HCT116 (cell line): ENCODE measurements around the gene SP110. TPM values are rescaled to one million over a fixed set of nuclear protein-coding genes. Genes with fewer than 3 reads are reported as not detected.

ENCODE experiments used
- ATAC-seq: fragments of 200-7000 bp; cut with Tn5 transposase; 2 replicates; pipeline ENCODE4 v1.9.1; 2020; ENCODE audit warnings: mild to moderate bottlenecking, moderate library complexity
- BruUV-seq: library from RNA; stranded (reverse); fragments of 400-500 nt; replicated peaks from 2 replicates; lab custom pipeline; 2021; lab: Mats Ljungman, UMichigan
- CTCF ChIA-PET: fragments of 300-600 bp; sonication (Branson Sonifier 250); formaldehyde crosslinking; loops from one replicate; lab custom pipeline; 2021; ENCODE audit warnings: antibody characterized with exemption; lab: Charles Lee
- POLR2A ChIA-PET: fragments of 300-600, 350-600 bp; sonication (Branson Sonifier 250); formaldehyde crosslinking; loops from one replicate; lab custom pipeline; 2021; ENCODE audit warnings: antibody characterized with exemption; lab: Charles Lee
- RAD21 ChIA-PET, 2 experiments: fragments of 300-600 bp; sonication (Branson Sonifier 250); formaldehyde crosslinking; loops; one replicate each; lab custom pipeline; 2023; ENCODE audit warnings: low total read pairs in 2 of 2; ENCODE audit not compliant: uncharacterized antibody in 2 of 2, unreplicated experiment in 2 of 2, low non-redundant PET in 1 of 2; lab: Charles Lee
- DNase-seq: peaks from one replicate; pipeline ENCODE4 v3.0.0-alpha.2; 2010; ENCODE audit warnings: low read depth, low spot score
- H2AFZ ChIP-seq: fragments of 200-600 bp; shearing (Covaris generic), sonication (generic); 2 replicates; pipeline ENCODE4 v1.6.1; 2017; ENCODE audit warnings: low read depth, mixed run types, mixed read lengths, antibody characterized with exemption, low read length; ENCODE audit not compliant: poor library complexity, severe bottlenecking
- H3K27ac ChIP-seq: 2 replicates; pipeline ENCODE4 v1.5.1; 2012; ENCODE audit warnings: low read depth, low read length
- H3K27me3 ChIP-seq: fragments of 200-600 bp; sonication (generic); 2 replicates; pipeline ENCODE4 v1.6.1; 2016; ENCODE audit warnings: mixed run types, low read length, mixed read lengths; ENCODE audit not compliant: insufficient read depth
- H3K36me3 ChIP-seq, 2 experiments: fragments of 200-500 bp in 1 of 2; fragments of 200-600 bp in 1 of 2; sonication (Bioruptor generic) in 1 of 2; sonication (generic) in 1 of 2; 2 replicates each; pipeline versions ENCODE4 v1.5.1 to v1.6.1; 2014 to 2016; ENCODE audit warnings: low read length in 2 of 2, inconsistent platforms in 1 of 2, mixed read lengths in 1 of 2, mixed run types in 1 of 2; ENCODE audit not compliant: insufficient read depth in 2 of 2, control insufficient read depth in 1 of 2
- H3K4me1 ChIP-seq, 2 experiments: fragments of 200-600 bp in 1 of 2; sonication (generic) in 1 of 2; 2 replicates each; pipeline versions ENCODE4 v1.5.1 to v1.6.1; 2012 to 2017; ENCODE audit warnings: low read length in 2 of 2, inconsistent platforms in 1 of 2, mild to moderate bottlenecking in 1 of 2, mixed read lengths in 1 of 2, mixed run types in 1 of 2, moderate library complexity in 1 of 2; ENCODE audit not compliant: insufficient read depth in 2 of 2, control insufficient read depth in 1 of 2
- H3K4me2 ChIP-seq: fragments of 200-600 bp; sonication (generic); 2 replicates; pipeline ENCODE4 v1.6.1; 2017; ENCODE audit warnings: mixed run types, low read length, mixed read lengths
- H3K4me3 ChIP-seq, 2 experiments: fragments of 200-600 bp in 1 of 2; sonication (generic) in 1 of 2; replicated peaks in 1 of 2; 2 replicates each; pipeline ENCODE4 v1.5.1; 2011 to 2016; ENCODE audit warnings: low read length in 2 of 2, control low read depth in 1 of 2, low read depth in 1 of 2, mild to moderate bottlenecking in 1 of 2, mixed read lengths in 1 of 2, mixed run types in 1 of 2
- H3K79me2 ChIP-seq: fragments of 200-600 bp; sonication (generic); 2 replicates; pipeline ENCODE4 v1.6.1; 2017; ENCODE audit warnings: mild to moderate bottlenecking, mixed run types, low read length, moderate library complexity, mixed read lengths; ENCODE audit not compliant: insufficient read depth
- H3K9ac ChIP-seq: fragments of 200-600 bp; sonication (generic); 2 replicates; pipeline ENCODE4 v1.6.1; 2016; ENCODE audit warnings: low read length, mixed read lengths
- H3K9me2 ChIP-seq: fragments of 200-600 bp; sonication (generic), shearing (Covaris generic); 2 replicates; pipeline ENCODE4 v1.6.1; 2017; ENCODE audit warnings: mixed run types, mild to moderate bottlenecking, moderate library complexity; ENCODE audit not compliant: insufficient read depth
- H3K9me3 ChIP-seq, 2 experiments: fragments of 200-500 bp in 1 of 2; fragments of 200-600 bp in 1 of 2; sonication (Bioruptor generic) in 1 of 2; sonication (generic) in 1 of 2; 2 replicates each; pipeline ENCODE4 v1.6.1; 2014 to 2017; ENCODE audit warnings: low read length in 2 of 2, mixed read lengths in 2 of 2, inconsistent platforms in 1 of 2, low read depth in 1 of 2, mild to moderate bottlenecking in 1 of 2, mixed run types in 1 of 2, moderate library complexity in 1 of 2; ENCODE audit not compliant: control insufficient read depth in 1 of 2, insufficient read depth in 1 of 2
- H4K20me1 ChIP-seq: fragments of 200-600 bp; sonication (generic), shearing (Covaris generic); 2 replicates; pipeline ENCODE4 v1.6.1; 2017; ENCODE audit warnings: mixed run types, mild to moderate bottlenecking, moderate library complexity; ENCODE audit not compliant: insufficient read depth
- EGR1 ChIP-seq: IDR thresholded peaks from 2 replicates; pipeline ENCODE4 v1.6.1; 2012; ENCODE audit warnings: low read depth
- EZH2phosphoT487 ChIP-seq: fragments of 200-600 bp; IDR thresholded peaks from 2 replicates; pipeline ENCODE4 v1.6.1; 2018; ENCODE audit warnings: antibody characterized with exemption, borderline replicate concordance
- MAX ChIP-seq: IDR thresholded peaks from 2 replicates; pipeline ENCODE4 v1.6.1; 2012
- POLR2A ChIP-seq: IDR thresholded peaks from 2 replicates; pipeline ENCODE4 v1.7.0; 2011; ENCODE audit warnings: borderline replicate concordance; ENCODE audit not compliant: insufficient read depth, insufficient read length; ENCODE audit errors: extremely low read depth
- POLR2AphosphoS5 ChIP-seq: IDR thresholded peaks from 2 replicates; pipeline ENCODE4 v1.6.1; 2011; ENCODE audit warnings: mild to moderate bottlenecking, low read depth, low read length, moderate library complexity
- SIN3A ChIP-seq: IDR thresholded peaks from 2 replicates; pipeline ENCODE4 v1.6.1; 2012; ENCODE audit warnings: low read depth
- SP1 ChIP-seq: IDR thresholded peaks from 2 replicates; pipeline ENCODE4 v1.6.1; 2012; ENCODE audit warnings: low read depth
- SRF ChIP-seq: IDR thresholded peaks from 2 replicates; pipeline ENCODE4 v1.6.1; 2012; ENCODE audit warnings: low read depth
- YY1 ChIP-seq: IDR thresholded peaks from 2 replicates; pipeline ENCODE4 v1.6.1; 2011; ENCODE audit warnings: low read length, low read depth, moderate library complexity, mild to moderate bottlenecking; ENCODE audit not compliant: insufficient replicate concordance; ENCODE audit errors: extremely low read depth
- intact Hi-C: fragments of 100-400 bp; cut with micrococcal nuclease; formaldehyde crosslinking; loops from 2 replicates; pipeline ENCODE4 v1.10.0; 2022
- total RNA-seq: library from RNA; stranded (reverse); gene quantifications from one replicate; pipeline ENCODE4 v1.2.1, GENCODE V29; 2021; ENCODE audit not compliant: unreplicated experiment
- TF ChIP-seq, protein P1 (sequence below): IDR thresholded peaks from 2 replicates; pipeline ENCODE4 v1.6.1; 2012
- TF ChIP-seq, protein P2 (sequence below): IDR thresholded peaks from 2 replicates; pipeline ENCODE4 v1.6.1; 2012; ENCODE audit warnings: low read depth
- TF ChIP-seq, protein P3 (sequence below): IDR thresholded peaks from 2 replicates; pipeline ENCODE4 v1.6.1; 2011; ENCODE audit warnings: mild to moderate bottlenecking, low read length, moderate library complexity; ENCODE audit not compliant: insufficient replicate concordance; ENCODE audit errors: extremely low read depth

SP110 gene
- total RNA-seq, 1 experiment from 2014 or later, result 8.5 TPM

DNA sequence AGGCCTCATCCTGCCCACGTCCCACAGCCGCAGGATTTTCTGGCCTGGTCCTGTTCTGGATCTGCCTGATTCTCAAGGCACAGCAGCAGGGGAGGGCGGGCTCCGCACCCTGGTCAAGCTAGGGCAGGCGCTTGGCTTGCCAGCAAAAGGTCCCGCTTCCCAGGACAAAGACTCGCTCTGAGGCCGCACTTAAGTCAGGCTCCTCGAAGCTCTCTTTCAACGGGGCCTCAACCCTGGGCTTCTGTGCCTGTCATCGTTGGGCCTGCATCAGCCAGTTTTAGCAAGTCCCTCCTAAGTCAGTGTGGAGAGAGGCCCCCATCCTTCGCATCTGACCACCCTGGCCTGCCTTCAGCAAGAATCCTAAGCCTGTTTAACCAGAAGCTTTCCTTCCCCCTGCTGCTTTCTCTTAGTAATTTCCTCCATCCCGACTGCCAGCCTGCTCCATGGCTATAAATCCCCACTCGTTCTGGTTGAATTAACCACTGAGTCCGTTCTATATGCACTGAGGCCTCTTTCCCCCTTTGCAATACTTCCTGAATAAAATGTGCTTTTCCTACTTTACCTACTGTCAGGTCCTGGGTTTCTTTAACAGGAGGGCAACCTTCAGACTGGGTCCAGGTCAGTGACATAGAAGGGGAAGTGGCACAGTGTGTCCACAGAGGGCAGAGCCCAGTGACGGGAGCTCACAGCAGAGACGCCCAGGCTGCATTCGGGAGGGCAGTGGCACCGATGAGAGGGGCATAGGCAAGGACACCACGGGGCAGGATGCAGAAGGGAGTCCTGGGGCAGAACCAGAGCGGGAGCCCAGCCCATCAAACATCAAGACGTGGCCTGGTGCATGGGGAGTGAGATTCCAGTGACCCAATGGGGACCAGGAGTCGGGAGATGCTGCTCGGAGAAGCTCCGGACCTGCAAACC, 62.7 kb downstream of the SP110 start:
- no peak for DNase-seq
- no TSS peak for BruUV-seq
- H3K9me2 ChIP-seq, result no peaks in the 10 kb centered on the region
- no peak overlapping the region for H3K4me2 ChIP-seq
- no peak overlapping the region for H3K9ac ChIP-seq
- H3K79me2 ChIP-seq, result no peaks in the 10 kb centered on the region
- no peak overlapping the region for H2AFZ ChIP-seq
- ChIA-PET CTCF (no interaction called here), POLR2A (no interaction called here)
- intact Hi-C loops, result no loop called here
- H3K4me1 ChIP-seq, result peaks cover 0 to 7% of the 10 kb centered on the region in 2 experiments; a peak in 3 of 4 replicates
- H3K27me3 ChIP-seq, result no peaks in the 10 kb centered on the region
- TF ChIP-seq YY1, result no peak
- TF ChIP-seq SIN3A, result no peak
- TF ChIP-seq, protein P1, sequence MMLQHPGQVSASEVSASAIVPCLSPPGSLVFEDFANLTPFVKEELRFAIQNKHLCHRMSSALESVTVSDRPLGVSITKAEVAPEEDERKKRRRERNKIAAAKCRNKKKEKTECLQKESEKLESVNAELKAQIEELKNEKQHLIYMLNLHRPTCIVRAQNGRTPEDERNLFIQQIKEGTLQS, result no peak
- TF ChIP-seq POLR2A, result no peak
- TF ChIP-seq MAX, result no peak
- TF ChIP-seq, protein P2, sequence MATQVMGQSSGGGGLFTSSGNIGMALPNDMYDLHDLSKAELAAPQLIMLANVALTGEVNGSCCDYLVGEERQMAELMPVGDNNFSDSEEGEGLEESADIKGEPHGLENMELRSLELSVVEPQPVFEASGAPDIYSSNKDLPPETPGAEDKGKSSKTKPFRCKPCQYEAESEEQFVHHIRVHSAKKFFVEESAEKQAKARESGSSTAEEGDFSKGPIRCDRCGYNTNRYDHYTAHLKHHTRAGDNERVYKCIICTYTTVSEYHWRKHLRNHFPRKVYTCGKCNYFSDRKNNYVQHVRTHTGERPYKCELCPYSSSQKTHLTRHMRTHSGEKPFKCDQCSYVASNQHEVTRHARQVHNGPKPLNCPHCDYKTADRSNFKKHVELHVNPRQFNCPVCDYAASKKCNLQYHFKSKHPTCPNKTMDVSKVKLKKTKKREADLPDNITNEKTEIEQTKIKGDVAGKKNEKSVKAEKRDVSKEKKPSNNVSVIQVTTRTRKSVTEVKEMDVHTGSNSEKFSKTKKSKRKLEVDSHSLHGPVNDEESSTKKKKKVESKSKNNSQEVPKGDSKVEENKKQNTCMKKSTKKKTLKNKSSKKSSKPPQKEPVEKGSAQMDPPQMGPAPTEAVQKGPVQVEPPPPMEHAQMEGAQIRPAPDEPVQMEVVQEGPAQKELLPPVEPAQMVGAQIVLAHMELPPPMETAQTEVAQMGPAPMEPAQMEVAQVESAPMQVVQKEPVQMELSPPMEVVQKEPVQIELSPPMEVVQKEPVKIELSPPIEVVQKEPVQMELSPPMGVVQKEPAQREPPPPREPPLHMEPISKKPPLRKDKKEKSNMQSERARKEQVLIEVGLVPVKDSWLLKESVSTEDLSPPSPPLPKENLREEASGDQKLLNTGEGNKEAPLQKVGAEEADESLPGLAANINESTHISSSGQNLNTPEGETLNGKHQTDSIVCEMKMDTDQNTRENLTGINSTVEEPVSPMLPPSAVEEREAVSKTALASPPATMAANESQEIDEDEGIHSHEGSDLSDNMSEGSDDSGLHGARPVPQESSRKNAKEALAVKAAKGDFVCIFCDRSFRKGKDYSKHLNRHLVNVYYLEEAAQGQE, result no peak
- no peak for TF ChIP-seq EGR1
- no peak for TF ChIP-seq SP1
- TF ChIP-seq, protein P3, sequence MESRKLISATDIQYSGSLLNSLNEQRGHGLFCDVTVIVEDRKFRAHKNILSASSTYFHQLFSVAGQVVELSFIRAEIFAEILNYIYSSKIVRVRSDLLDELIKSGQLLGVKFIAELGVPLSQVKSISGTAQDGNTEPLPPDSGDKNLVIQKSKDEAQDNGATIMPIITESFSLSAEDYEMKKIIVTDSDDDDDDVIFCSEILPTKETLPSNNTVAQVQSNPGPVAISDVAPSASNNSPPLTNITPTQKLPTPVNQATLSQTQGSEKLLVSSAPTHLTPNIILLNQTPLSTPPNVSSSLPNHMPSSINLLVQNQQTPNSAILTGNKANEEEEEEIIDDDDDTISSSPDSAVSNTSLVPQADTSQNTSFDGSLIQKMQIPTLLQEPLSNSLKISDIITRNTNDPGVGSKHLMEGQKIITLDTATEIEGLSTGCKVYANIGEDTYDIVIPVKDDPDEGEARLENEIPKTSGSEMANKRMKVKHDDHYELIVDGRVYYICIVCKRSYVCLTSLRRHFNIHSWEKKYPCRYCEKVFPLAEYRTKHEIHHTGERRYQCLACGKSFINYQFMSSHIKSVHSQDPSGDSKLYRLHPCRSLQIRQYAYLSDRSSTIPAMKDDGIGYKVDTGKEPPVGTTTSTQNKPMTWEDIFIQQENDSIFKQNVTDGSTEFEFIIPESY, result no peak
- no peak for TF ChIP-seq SRF
- TF ChIP-seq POLR2AphosphoS5, result no peak
- TF ChIP-seq EZH2phosphoT487, result no peak
- TF ChIP-seq, all 23 proteins: peak for 0
- ATAC-seq, result no peak
- Histone ChIP-seq H3K27ac (no peak overlapping the region), H3K4me3 (no peak overlapping the region), H3K9me3 (no peaks in the 10 kb centered on the region), H4K20me1 (no peaks in the 10 kb centered on the region), H3K36me3 (no peaks in the 10 kb centered on the region)
- RAD21 ChIA-PET, result interaction anchor here in 1 of 2 experiments (1.2 kb wide), 1 partner anchor 90 kb away, joined by 3 read pairs; no protein-coding TSS in a partner anchor
